T-helper 1 cell (primary cell): Measurements from ENCODE around the gene ZFC3H1.

Experiments
- DNase-seq, 5 donors: peaks; one replicate each; pipeline ENCODE4 v3.0.0-alpha.2; 2012 to 2020

The ZFC3H1 gene

GRCh38 chr12:71683633-71684032 is 20.0 kb upstream of the ZFC3H1 start:
- DNase-seq = no peak

GRCh38 chr12:71682466-71682865 is 18.8 kb upstream of the ZFC3H1 start:
- no peak for DNase-seq

DNA sequence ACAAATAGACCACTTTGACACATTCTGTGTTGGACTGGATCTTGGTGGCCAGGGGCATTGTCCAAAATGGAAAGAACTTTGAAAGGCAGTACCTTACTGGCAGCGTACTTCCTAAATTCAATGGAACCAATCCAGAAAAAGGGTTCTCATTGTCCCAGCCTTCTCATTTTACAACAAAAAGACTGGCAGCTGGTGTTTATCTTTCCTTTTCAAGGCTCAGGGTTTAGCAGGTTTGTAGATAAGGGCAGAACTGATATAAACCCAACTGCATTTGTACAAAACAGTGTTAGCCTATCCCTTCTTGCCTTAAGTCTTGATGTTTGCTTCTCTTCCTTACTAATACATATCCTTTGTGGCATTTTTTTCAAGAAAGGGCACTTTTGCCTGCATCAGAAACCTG is 8.2 kb upstream of the ZFC3H1 start:
- DNase-seq = no peak

DNA sequence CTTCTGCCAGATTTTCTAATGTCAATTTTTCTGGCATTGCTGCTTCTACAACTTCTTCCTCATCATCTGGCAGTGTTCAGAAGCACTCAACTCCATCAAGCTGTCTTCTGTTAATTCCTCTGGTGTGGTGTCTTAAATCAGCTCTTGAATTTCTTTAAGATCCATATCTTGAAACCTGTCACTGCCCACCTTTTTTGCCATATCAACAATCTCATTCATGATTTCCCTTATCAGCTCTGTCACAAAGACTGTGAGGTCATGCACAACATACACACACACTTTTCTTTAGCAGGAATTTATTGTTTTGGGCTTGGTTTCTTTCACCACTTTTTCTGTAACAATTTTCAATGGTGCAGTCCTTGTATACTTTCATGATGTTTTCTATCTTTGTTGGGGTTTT is 7.7 kb upstream of the ZFC3H1 start:
- no peak for DNase-seq

DNA sequence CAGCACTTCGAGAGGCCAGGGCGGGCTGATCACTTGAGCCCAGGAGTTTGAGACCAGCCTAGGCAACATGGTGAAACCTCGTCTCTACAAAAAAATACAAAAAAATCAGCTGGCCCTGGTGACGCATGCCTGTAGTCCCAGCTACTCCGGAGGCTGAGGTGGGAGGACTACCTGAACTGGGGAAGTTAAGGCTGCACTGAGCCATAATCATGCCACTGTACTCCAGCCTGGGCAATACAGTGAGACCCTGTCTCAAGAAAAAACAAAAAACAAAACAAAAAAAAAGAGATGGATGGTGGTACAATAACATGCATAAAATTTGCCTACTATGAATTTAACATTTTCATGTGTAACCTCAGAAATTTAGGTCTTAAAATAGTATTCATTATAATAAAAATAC is 2.6 kb upstream of the ZFC3H1 start:
- no peak for DNase-seq

DNA sequence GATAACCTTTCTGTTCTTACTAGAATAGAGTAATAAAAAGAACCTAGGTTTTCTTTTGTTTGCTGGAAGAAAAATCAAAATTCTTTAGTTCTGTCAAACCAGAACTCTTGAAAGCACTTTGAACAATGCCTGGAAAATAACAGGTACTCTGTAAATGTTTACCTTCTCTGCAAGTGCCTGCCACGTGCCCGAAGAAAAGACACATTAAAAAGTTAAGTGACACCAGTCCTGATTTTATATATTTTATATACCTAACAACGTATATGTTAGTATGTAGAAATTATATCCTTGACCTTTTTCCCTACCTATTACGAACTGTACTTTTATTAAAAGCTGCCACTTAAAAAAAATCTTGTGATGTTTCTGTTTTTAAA is 1.4 kb upstream of the ZFC3H1 start:
- no peak for DNase-seq

DNA sequence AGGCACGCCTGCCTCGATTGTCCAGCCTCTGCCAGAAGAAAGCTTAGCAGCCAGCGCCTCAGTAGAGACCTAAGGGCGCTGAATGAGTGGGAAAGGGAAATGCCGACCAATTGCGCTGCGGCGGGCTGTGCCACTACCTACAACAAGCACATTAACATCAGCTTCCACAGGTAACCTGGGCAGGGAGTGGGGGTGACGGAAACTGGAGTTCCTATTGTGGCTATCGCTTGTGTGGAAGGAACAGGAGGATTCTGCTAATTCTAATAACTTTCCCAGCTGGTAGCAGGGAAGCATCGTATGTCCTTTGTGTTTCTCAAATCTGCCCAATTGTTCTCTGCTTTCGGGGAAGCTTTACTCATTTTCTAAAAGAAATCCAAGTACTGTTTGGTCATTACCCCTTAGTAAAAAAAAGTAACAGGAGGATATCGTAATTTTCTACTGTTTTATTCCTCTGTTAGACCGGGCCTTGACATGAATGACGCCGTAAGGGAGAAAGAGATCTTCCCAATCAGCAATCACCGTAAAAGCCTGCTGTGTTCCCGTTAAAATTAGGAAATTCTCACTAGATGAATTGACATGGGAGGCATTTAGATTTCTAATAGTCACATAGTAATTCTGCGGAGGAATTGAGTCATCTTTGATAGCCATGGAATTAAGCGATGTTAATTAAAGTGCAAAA is 902 bp upstream of the ZFC3H1 start:
- peak in 1 of 5 donors; percentile 6 for DNase-seq

DNA sequence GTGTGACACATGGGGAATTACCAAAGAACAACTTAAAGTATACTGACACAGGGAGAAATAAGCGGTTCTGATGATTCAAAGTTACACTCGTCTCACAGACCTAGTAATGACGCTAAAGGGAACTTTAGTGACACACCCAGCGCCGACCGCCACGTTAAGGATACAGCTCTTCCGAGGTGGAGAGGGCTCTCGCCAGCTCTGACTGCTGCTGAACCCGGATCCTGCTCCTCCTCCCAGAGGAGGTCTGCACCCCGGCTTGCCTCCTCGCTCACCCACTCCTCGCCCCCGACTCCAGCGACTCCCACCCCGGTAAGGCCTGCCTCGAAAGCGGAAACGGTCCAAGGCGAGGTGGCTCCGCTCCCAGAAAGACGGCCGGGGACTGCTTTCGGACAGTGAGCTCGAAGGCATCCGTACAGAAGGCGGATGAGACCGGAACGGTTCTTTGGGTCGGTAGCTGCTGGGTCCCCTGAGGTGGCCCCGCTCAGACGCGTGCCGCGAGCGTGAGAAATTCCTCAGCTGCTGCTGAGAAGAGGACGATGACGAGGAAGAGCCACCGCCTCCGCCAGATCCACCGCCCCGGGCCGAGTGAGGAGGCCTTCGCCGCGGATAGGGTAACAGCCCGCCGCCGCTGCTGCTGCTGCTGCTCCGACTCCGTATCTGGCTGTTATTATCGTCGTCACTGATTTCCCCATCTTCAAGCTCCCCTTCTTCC is 643 bp downstream of the ZFC3H1 start:
- peak; percentile 48 to 83 (median 66) for DNase-seq

GRCh38 chr12:71661977-71662530 is 1.6 kb downstream of the ZFC3H1 start:
- DNase-seq = no peak

- no peak for DNase-seq
Observed at GRCh38 chr12:71656740-71657139, 6.9 kb downstream of the ZFC3H1 start.

GRCh38 chr12:71655907-71656306 is 7.7 kb downstream of the ZFC3H1 start:
- DNase-seq = no peak

GRCh38 chr12:71655495-71655894 is 8.2 kb downstream of the ZFC3H1 start:
- no peak for DNase-seq

- DNase-seq = no peak
Observed at GRCh38 chr12:71654200-71654599, 9.4 kb downstream of the ZFC3H1 start.

DNA sequence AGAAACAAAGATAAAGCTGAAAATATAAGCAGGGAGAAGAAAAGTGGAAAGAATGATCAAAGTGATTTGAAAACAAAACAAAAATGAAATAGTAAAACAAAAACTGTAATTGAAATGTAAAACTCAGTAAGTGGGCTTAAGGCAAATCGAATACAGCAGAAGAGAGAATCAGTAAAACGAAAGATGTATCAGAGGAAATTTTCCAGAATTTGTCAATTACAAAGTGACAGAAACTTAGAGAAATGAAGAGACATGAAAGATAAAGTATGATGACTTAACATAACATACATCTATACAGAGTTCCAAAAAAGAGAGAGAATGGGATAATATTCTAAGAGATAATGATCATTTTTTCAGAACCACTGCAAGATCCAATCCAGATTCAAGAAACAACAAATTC is 10.5 kb downstream of the ZFC3H1 start:
- no peak for DNase-seq

- no peak for DNase-seq
Observed at GRCh38 chr12:71652656-71653055, 11.0 kb downstream of the ZFC3H1 start.

DNA sequence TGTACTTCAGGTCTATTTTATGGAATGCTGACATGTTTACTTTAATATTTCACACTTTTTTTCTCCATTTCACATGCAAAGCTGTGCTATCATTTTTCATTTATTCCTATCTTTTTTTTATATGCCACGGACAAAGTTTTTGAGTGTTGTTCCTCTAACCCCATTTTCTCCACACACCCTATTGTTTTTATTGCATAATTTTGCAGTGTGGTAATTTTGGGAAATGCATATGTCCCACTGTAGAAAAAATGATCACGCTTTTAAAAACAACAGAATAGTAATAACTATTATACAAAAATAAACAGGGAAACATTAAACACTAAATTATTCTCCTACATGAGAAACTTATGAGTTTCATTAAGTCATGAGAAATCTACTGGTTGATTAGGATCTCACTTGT is 14.2 kb downstream of the ZFC3H1 start:
- no peak for DNase-seq

DNA sequence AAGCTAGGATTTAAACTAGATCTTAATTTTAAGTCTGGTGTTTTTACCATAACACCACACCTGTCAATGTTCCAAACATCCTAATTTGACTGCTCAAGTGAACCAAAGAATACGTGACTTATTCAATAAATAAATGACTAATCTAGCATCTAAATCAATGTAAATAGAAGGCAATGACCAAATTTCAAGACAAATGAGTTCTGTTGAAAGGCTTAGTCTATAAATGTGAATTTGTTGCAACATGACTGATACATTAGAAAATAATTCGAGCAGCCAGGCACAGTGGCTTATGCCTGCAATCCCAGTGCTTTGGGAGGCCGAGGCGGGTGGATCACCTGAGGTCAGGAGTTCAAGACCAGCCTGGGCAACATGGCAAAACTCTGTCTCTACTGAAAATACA is 15.1 kb downstream of the ZFC3H1 start:
- no peak for DNase-seq

GRCh38 chr12:71646512-71646911 is 17.1 kb downstream of the ZFC3H1 start:
- no peak for DNase-seq

GRCh38 chr12:71645268-71645667 is 18.4 kb downstream of the ZFC3H1 start:
- DNase-seq = no peak

- DNase-seq = peak in 1 of 5 donors; percentile 13
Observed at GRCh38 chr12:71642264-71642663, 21.4 kb downstream of the ZFC3H1 start.

DNA sequence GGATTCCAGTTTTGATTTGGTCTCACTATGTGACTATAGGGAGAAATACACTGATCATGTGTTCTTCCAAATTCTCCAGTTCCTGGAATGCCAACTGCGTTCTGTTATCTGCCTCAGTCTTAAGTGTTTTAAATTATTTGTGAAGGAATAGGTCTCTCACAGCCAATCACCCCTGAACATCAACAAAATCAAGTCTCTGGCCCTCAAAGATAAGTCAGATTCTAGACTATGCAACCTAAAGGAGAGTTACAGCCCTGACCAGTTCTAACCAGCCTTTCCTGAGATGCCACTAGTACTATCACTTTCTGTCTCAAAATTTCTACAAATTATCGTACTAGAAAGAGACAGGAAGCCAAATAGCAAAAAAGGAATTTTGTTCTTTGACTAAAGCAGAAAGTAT is 22.3 kb downstream of the ZFC3H1 start:
- DNase-seq = no peak

DNA sequence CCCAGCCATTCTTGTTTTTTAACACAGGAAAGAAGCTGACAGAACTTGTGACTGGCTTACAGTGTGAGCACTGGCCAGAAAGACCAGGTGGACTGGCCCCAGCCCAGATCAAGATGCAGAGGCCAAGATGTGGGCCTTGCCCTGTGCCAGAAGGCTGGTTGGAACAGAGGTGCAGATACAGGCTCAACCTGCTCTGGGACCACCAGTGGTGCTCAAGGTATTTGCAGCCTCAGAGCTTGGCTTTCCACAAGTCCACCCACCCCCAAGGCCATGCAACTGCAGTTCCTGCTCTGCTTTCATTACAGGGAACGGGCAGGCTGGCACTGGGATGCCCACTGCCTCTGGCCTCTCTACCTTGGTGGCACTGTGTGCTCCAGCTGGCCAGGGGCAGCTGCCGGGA is 23.3 kb downstream of the ZFC3H1 start:
- DNase-seq = no peak

DNA sequence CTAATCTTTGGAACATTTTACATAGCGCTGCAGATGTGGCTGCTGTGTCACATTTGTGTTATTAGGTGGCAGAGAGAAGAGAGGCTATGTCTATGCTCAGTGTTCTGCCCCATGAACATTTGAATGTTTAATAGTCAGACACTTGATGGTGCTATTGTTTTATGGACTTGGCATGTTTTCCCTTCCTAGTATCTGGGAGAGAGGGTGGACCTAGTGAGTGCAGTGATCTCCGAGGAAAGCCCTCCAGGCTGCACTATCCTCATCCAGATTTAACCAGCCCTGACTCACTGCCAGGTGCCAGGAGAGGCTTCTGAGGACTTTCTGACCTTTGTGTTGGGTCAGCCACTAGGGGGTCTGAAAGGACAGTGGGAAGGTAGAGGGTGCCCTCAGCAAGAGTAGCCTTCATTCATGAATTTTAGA is 24.3 kb downstream of the ZFC3H1 start:
- no peak for DNase-seq

GRCh38 chr12:71638499-71638898 is 25.1 kb downstream of the ZFC3H1 start:
- no peak for DNase-seq
